IPS DF 19.7 (cell line): ENCODE data around the gene ARSB.
"Not testable (repeated sequence)": the region's sequence is repeated elsewhere in the genome, so short reads cannot be mapped to it uniquely, and the experiment has no call there.

Experiments
- DNase-seq: peaks from one replicate; pipeline ENCODE4 v3.0.0-alpha.2; 2013; ENCODE audit warnings: low read depth, low spot score

ARSB gene

GRCh38 chr5:78779771-78780616 lies 205.1 kb downstream of the ARSB start:
- DNase-seq, result no peak

GRCh38 chr5:78779262-78779661 lies 205.8 kb downstream of the ARSB start:
- DNase-seq, result no peak

GRCh38 chr5:78778538-78778937 lies 206.6 kb downstream of the ARSB start:
- DNase-seq, result no peak

- no peak for DNase-seq
Observed at GRCh38 chr5:78777901-78778300, 207.2 kb downstream of the ARSB start.

- no peak for DNase-seq
Observed at GRCh38 chr5:78776637-78777036, 208.5 kb downstream of the ARSB start.

GRCh38 chr5:78773655-78774054 lies 211.5 kb downstream of the ARSB start:
- DNase-seq, result no peak

- DNase-seq, result no peak
Observed at GRCh38 chr5:78771260-78772205, 213.6 kb downstream of the ARSB start.

- no peak for DNase-seq
Observed at GRCh38 chr5:78768781-78769380, 216.2 kb downstream of the ARSB start.

- no peak for DNase-seq
Observed at GRCh38 chr5:78766412-78766762, 218.7 kb downstream of the ARSB start.

- no peak for DNase-seq
Observed at GRCh38 chr5:78765756-78766411, 219.2 kb downstream of the ARSB start.

- DNase-seq, result no peak
Observed at GRCh38 chr5:78765116-78765515, 220.0 kb downstream of the ARSB start.

GRCh38 chr5:78763659-78764189 lies 221.4 kb downstream of the ARSB start:
- no peak for DNase-seq

- not testable (repeated sequence) for DNase-seq
Observed at GRCh38 chr5:78762743-78763142, 222.4 kb downstream of the ARSB start.

GRCh38 chr5:78761840-78762239 lies 223.3 kb downstream of the ARSB start:
- no peak for DNase-seq

- DNase-seq, result no peak
Observed at GRCh38 chr5:78760770-78761169, 224.3 kb downstream of the ARSB start.

GRCh38 chr5:78760366-78760765 lies 224.7 kb downstream of the ARSB start:
- DNase-seq, result no peak

GRCh38 chr5:78758169-78758839 lies 226.8 kb downstream of the ARSB start:
- DNase-seq, result no peak

- no peak for DNase-seq
Observed at GRCh38 chr5:78757269-78758053, 227.6 kb downstream of the ARSB start.

- no peak for DNase-seq
Observed at GRCh38 chr5:78756858-78757257, 228.3 kb downstream of the ARSB start.

- no peak for DNase-seq
Observed at GRCh38 chr5:78755822-78756429, 229.2 kb downstream of the ARSB start.
